Panc1 (cell line): ENCODE data around the gene ME2.

Source experiments
- CTCF ChIP-seq: fragments of 450-650 bp; IDR thresholded peaks from 2 replicates; pipeline ENCODE4 v1.5.1; 2017; ENCODE audit warnings: mild to moderate bottlenecking
- POLR2AphosphoS5 ChIP-seq: IDR thresholded peaks from 2 replicates; pipeline ENCODE4 v1.6.1; 2012; ENCODE audit warnings: mild to moderate bottlenecking, low read depth, low read length, moderate library complexity
- REST ChIP-seq, 2 experiments: IDR thresholded peaks; 2 replicates each; pipeline ENCODE4 v1.6.1; 2011 to 2012; ENCODE audit warnings: low read depth in 2 of 2, control low read depth in 1 of 2, low read length in 1 of 2, mild to moderate bottlenecking in 1 of 2, moderate library complexity in 1 of 2; ENCODE audit not compliant: insufficient read depth in 1 of 2
- SIN3A ChIP-seq: IDR thresholded peaks from 2 replicates; pipeline ENCODE4 v1.6.1; 2012; ENCODE audit warnings: low read depth, mild to moderate bottlenecking, low read length, moderate library complexity, borderline replicate concordance; ENCODE audit not compliant: insufficient read depth
- TCF7L2 ChIP-seq: IDR thresholded peaks from 2 replicates; pipeline ENCODE4 v1.6.1; 2011; ENCODE audit warnings: mild to moderate bottlenecking, low read depth, low read length, inconsistent platforms

GRCh38 chr18:50947899-50948298 lies 69.0 kb downstream of the ME2 start:
- TF ChIP-seq CTCF: no peak
- TF ChIP-seq POLR2AphosphoS5: no peak
- TF ChIP-seq TCF7L2: no peak
- no peak for TF ChIP-seq SIN3A
- no peak for TF ChIP-seq REST (IDR thresholded peaks at IDR 0.05; ENCODE audit: insufficient read depth in 1 of 2, low read depth in 2 of 2, low read length in 1 of 2)
